ENCODE data around the gene ANXA9. TPM values are rescaled to one million over a fixed set of nuclear protein-coding genes. Genes with fewer than 3 reads are reported as not detected.

ANXA9 gene
- total RNA-seq, 1 experiment from 2014 or later: 2.7 TPM

GRCh38 chr1:150997126-150997872, 15.2 kb downstream of the ANXA9 start:
- H3K4me1 ChIP-seq (ENCODE audit: control insufficient read depth in 1 of 2, insufficient read depth in 2 of 2, low read length in 2 of 2): peaks cover 6 to 37% of the 10 kb centered on the region in 2 experiments; a peak in 3 of 4 replicates
- H3K27ac ChIP-seq (ENCODE audit: low read depth, low read length): no peak overlapping the region
- no peak for TF ChIP-seq EZH2 (IDR thresholded peaks at IDR 0.05)
- no peak for TF ChIP-seq ZBTB33 (IDR thresholded peaks at IDR 0.05; ENCODE audit: extremely low read depth, insufficient replicate concordance, low read length)
- no peak for TF ChIP-seq MAX (IDR thresholded peaks at IDR 0.05)
- no peak for TF ChIP-seq CBX3 (IDR thresholded peaks at IDR 0.05; ENCODE audit: low read depth)
- TF ChIP-seq EZH2phosphoT487 (IDR thresholded peaks at IDR 0.05; ENCODE audit: borderline replicate concordance): no peak
- TF ChIP-seq SP1 (IDR thresholded peaks at IDR 0.05; ENCODE audit: low read depth): no peak
- TF ChIP-seq SRF (IDR thresholded peaks at IDR 0.05; ENCODE audit: low read depth): no peak
- TF ChIP-seq POLR2A (IDR thresholded peaks at IDR 0.05; ENCODE audit: borderline replicate concordance, extremely low read depth, insufficient read depth, insufficient read length): no peak
- TF ChIP-seq EGR1 (IDR thresholded peaks at IDR 0.05; ENCODE audit: low read depth): no peak
- TF ChIP-seq ZFX (IDR thresholded peaks at IDR 0.05): no peak
- TF ChIP-seq ZNF274 (IDR thresholded peaks at IDR 0.05; ENCODE audit: low read depth, low read length): no peak
- TF ChIP-seq SIN3A (IDR thresholded peaks at IDR 0.05; ENCODE audit: low read depth): no peak
- no peak for TF ChIP-seq YY1 (IDR thresholded peaks at IDR 0.05; ENCODE audit: extremely low read depth, insufficient replicate concordance, low read depth, low read length)
- TF ChIP-seq RAD21 (IDR thresholded peaks at IDR 0.05; ENCODE audit: low read depth): no peak
- no peak for TF ChIP-seq ELF1 (IDR thresholded peaks at IDR 0.05; ENCODE audit: borderline replicate concordance, low read depth)
- no peak for TF ChIP-seq REST (IDR thresholded peaks at IDR 0.05; ENCODE audit: low read depth)
- TF ChIP-seq CTCF (IDR thresholded peaks at IDR 0.05 in 2 of 3, conservative IDR thresholded peaks at IDR 0.05 in 1 of 3; ENCODE audit: borderline replicate concordance in 1 of 3, insufficient read depth in 1 of 3, low read depth in 2 of 3, low read length in 2 of 3): no peak
- no peak for TF ChIP-seq FOSL1 (IDR thresholded peaks at IDR 0.05; ENCODE audit: low read depth)
- no peak for TF ChIP-seq ATF3 (IDR thresholded peaks at IDR 0.05)
- H3K79me2 ChIP-seq (ENCODE audit: insufficient read depth, low read length): no peaks in the 10 kb centered on the region
- no peaks in the 10 kb centered on the region for H3K36me3 ChIP-seq (ENCODE audit: control insufficient read depth in 1 of 2, insufficient read depth in 2 of 2, low read length in 2 of 2)
- no peak overlapping the region for H2AFZ ChIP-seq (ENCODE audit: low read depth, low read length, poor library complexity, severe bottlenecking)
- H3K4me3 ChIP-seq (replicated peaks in 1 of 2; ENCODE audit: low read depth in 1 of 2, low read length in 2 of 2): no peak overlapping the region
- no peak overlapping the region for H3K4me2 ChIP-seq (ENCODE audit: low read length)
- DNase-seq (ENCODE audit: low read depth, low spot score) (no peak), ATAC-seq (no peak)
- no TSS peak for BruUV-seq (replicated peaks)
- H4K20me1 ChIP-seq (ENCODE audit: insufficient read depth): no peaks in the 10 kb centered on the region
- H3K9me3 ChIP-seq (ENCODE audit: control insufficient read depth in 1 of 2, insufficient read depth in 1 of 2, low read depth in 1 of 2, low read length in 2 of 2): no peaks in the 10 kb centered on the region
- H3K9me2 ChIP-seq (ENCODE audit: insufficient read depth): no peaks in the 10 kb centered on the region
- POLR2A ChIA-PET: interaction anchor here (1.4 kb wide), 1 partner anchor 9 kb away, joined by 4 read pairs; the partner anchor contains the start of gene MINDY1
- no peaks in the 10 kb centered on the region for H3K27me3 ChIP-seq (ENCODE audit: insufficient read depth, low read length)
- intact Hi-C loops (cut with micrococcal nuclease): loop anchor here (5.0 kb wide), 3 partner anchors 370 to 740 kb away; partner anchors contain the start of genes CA14 and ENSA
- CTCF ChIA-PET: interaction anchor here (1.2 to 1.6 kb wide), 2 partner anchors 533 to 827 kb away, joined by 3 read pairs; no protein-coding TSS in a partner anchor
- RAD21 ChIA-PET (ENCODE audit: low non-redundant PET in 1 of 2, low total read pairs in 2 of 2, uncharacterized antibody in 2 of 2, unreplicated experiment in 2 of 2): no interaction called here
- H3K9ac ChIP-seq (ENCODE audit: low read length): no peak overlapping the region
